ENCODE measurements around the gene SRGAP3.

DNA sequence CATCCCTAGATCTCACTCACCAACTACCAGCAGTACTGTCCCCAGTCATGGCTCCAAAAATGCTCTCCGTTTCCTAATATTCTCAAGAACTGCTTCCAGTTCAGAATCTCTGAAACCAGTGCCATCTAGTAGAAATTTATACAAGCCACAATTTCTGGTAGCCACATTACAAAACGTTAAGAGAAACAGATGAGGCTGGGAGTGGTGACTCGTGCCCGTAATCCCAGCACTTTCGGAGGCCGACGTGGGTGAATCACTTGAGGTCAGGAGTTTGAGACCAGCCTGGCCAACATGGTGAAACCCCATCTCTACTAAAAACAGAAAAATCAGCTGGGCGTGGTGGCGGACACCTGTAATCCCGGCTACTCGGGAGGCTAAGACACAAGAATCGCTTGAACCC is 207.8 kb downstream of the SRGAP3 start:
- no peak for TF ChIP-seq ZNF24 (tag by site-specific recombination; IDR thresholded peaks at IDR 0.05)
- TF ChIP-seq GLIS2 (tag by site-specific recombination; IDR thresholded peaks at IDR 0.05), result no peak
- TF ChIP-seq, protein P1, sequence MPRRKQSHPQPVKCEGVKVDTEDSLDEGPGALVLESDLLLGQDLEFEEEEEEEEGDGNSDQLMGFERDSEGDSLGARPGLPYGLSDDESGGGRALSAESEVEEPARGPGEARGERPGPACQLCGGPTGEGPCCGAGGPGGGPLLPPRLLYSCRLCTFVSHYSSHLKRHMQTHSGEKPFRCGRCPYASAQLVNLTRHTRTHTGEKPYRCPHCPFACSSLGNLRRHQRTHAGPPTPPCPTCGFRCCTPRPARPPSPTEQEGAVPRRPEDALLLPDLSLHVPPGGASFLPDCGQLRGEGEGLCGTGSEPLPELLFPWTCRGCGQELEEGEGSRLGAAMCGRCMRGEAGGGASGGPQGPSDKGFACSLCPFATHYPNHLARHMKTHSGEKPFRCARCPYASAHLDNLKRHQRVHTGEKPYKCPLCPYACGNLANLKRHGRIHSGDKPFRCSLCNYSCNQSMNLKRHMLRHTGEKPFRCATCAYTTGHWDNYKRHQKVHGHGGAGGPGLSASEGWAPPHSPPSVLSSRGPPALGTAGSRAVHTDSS (tag by site-specific recombination; IDR thresholded peaks at IDR 0.05), result no peak
- TF ChIP-seq, protein P2, sequence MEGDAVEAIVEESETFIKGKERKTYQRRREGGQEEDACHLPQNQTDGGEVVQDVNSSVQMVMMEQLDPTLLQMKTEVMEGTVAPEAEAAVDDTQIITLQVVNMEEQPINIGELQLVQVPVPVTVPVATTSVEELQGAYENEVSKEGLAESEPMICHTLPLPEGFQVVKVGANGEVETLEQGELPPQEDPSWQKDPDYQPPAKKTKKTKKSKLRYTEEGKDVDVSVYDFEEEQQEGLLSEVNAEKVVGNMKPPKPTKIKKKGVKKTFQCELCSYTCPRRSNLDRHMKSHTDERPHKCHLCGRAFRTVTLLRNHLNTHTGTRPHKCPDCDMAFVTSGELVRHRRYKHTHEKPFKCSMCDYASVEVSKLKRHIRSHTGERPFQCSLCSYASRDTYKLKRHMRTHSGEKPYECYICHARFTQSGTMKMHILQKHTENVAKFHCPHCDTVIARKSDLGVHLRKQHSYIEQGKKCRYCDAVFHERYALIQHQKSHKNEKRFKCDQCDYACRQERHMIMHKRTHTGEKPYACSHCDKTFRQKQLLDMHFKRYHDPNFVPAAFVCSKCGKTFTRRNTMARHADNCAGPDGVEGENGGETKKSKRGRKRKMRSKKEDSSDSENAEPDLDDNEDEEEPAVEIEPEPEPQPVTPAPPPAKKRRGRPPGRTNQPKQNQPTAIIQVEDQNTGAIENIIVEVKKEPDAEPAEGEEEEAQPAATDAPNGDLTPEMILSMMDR (tag by site-specific recombination; IDR thresholded peaks at IDR 0.05), result no peak
- TF ChIP-seq ZNF658 (tag by site-specific recombination; IDR thresholded peaks at IDR 0.05), result no peak
- TF ChIP-seq, protein P3, sequence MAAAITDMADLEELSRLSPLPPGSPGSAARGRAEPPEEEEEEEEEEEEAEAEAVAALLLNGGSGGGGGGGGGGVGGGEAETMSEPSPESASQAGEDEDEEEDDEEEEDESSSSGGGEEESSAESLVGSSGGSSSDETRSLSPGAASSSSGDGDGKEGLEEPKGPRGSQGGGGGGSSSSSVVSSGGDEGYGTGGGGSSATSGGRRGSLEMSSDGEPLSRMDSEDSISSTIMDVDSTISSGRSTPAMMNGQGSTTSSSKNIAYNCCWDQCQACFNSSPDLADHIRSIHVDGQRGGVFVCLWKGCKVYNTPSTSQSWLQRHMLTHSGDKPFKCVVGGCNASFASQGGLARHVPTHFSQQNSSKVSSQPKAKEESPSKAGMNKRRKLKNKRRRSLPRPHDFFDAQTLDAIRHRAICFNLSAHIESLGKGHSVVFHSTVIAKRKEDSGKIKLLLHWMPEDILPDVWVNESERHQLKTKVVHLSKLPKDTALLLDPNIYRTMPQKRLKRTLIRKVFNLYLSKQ (tag by site-specific recombination; IDR thresholded peaks at IDR 0.05; ENCODE audit: borderline replicate concordance), result no peak
- TF ChIP-seq ZNF776 (tag by site-specific recombination; IDR thresholded peaks at IDR 0.05; ENCODE audit: borderline replicate concordance), result no peak
- no peak for TF ChIP-seq ZNF138 (tag by site-specific recombination; IDR thresholded peaks at IDR 0.05; ENCODE audit: borderline replicate concordance)
- no peak for TF ChIP-seq ZNF660 (tag by site-specific recombination; IDR thresholded peaks at IDR 0.05)
- TF ChIP-seq, protein P4, sequence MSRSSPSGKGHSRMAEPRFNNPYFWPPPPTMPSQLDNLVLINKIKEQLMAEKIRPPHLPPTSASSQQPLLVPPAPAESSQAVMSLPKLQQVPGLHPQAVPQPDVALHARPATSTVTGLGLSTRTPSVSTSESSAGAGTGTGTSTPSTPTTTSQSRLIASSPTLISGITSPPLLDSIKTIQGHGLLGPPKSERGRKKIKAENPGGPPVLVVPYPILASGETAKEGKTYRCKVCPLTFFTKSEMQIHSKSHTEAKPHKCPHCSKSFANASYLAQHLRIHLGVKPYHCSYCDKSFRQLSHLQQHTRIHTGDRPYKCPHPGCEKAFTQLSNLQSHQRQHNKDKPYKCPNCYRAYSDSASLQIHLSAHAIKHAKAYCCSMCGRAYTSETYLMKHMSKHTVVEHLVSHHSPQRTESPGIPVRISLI (tag by site-specific recombination; IDR thresholded peaks at IDR 0.05), result no peak
- TF ChIP-seq SCRT2 (tag by site-specific recombination; IDR thresholded peaks at IDR 0.05), result no peak
- TF ChIP-seq ZNF785 (tag by site-specific recombination; IDR thresholded peaks at IDR 0.05), result no peak
- TF ChIP-seq, protein P5, sequence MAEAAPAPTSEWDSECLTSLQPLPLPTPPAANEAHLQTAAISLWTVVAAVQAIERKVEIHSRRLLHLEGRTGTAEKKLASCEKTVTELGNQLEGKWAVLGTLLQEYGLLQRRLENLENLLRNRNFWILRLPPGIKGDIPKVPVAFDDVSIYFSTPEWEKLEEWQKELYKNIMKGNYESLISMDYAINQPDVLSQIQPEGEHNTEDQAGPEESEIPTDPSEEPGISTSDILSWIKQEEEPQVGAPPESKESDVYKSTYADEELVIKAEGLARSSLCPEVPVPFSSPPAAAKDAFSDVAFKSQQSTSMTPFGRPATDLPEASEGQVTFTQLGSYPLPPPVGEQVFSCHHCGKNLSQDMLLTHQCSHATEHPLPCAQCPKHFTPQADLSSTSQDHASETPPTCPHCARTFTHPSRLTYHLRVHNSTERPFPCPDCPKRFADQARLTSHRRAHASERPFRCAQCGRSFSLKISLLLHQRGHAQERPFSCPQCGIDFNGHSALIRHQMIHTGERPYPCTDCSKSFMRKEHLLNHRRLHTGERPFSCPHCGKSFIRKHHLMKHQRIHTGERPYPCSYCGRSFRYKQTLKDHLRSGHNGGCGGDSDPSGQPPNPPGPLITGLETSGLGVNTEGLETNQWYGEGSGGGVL (tag by site-specific recombination; IDR thresholded peaks at IDR 0.05), result no peak
